H1 (cell line): ENCODE measurements around the gene TAF7. TPM values are rescaled to one million over a fixed set of nuclear protein-coding genes. Genes with fewer than 3 reads are reported as not detected.

Experiments
- NANOG ChIP-seq: IDR thresholded peaks from 2 replicates; pipeline ENCODE4 v1.6.1; 2011; ENCODE audit warnings: low read length, low read depth, mild to moderate bottlenecking, inconsistent platforms; ENCODE audit not compliant: insufficient read depth, poor library complexity, severe bottlenecking
- polyA plus RNA-seq, 7 experiments: library from polyadenylated mRNA; depleted of rRNA in 3 of 7; stranded (reverse) in 5 of 7; unstranded in 2 of 7; fragments of >200 nt in 5 of 7; fragments of 200-250 nt in 2 of 7; gene quantifications; 1 replicate in 5 of 7; 2 replicates in 1 of 7; 4 replicates in 1 of 7; pipeline versions ENCODE4 v1.2.1 to v1.2.3, GENCODE V29; 2011 to 2013; ENCODE audit warnings: missing spikeins in 2 of 7, mixed read lengths in 2 of 7
- total RNA-seq: library from RNA; stranded (reverse); fragmentation: NEBNext Ultra II Directional; extraction: Animal tissue kit (Norgen Biotek cat#: 25700); gene quantifications from 2 replicates; pipeline ENCODE4 v1.2.1, GENCODE V29; 2021
- TF ChIP-seq, protein P1 (sequence below): fragments of 300-600 bp; sonication (generic); IDR thresholded peaks from 2 replicates; pipeline ENCODE4 v1.7.1; 2012; ENCODE audit warnings: low read length, moderate library complexity, mild to moderate bottlenecking, inconsistent platforms; ENCODE audit not compliant: insufficient replicate concordance

Gene TAF7
- total and polyA plus RNA-seq, 2 of the 8 experiments (the other 6 are each of a cell fraction or from before 2014, with no cell fraction given), result 29.8 to 101 TPM

DNA sequence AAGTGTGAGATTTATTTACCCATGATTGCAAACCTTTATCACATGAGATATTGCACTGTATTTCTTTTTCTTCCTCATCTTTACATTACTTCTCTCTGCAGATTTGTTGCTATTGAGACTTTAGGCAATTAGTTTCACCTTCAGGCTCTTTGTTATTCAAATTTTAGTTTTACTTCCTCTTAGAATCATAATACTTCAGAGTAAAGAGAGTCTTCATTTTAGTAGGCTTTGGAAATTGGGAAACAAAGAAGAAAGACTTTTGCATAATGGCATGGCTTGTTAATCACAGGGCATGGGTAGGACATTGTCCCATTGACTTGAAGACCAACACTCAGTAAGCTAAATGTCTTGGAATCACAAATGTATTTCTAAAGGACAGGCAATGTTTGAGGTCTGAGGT lies 42.1 kb upstream of the TAF7 start (continued):
- TF ChIP-seq, protein P1, sequence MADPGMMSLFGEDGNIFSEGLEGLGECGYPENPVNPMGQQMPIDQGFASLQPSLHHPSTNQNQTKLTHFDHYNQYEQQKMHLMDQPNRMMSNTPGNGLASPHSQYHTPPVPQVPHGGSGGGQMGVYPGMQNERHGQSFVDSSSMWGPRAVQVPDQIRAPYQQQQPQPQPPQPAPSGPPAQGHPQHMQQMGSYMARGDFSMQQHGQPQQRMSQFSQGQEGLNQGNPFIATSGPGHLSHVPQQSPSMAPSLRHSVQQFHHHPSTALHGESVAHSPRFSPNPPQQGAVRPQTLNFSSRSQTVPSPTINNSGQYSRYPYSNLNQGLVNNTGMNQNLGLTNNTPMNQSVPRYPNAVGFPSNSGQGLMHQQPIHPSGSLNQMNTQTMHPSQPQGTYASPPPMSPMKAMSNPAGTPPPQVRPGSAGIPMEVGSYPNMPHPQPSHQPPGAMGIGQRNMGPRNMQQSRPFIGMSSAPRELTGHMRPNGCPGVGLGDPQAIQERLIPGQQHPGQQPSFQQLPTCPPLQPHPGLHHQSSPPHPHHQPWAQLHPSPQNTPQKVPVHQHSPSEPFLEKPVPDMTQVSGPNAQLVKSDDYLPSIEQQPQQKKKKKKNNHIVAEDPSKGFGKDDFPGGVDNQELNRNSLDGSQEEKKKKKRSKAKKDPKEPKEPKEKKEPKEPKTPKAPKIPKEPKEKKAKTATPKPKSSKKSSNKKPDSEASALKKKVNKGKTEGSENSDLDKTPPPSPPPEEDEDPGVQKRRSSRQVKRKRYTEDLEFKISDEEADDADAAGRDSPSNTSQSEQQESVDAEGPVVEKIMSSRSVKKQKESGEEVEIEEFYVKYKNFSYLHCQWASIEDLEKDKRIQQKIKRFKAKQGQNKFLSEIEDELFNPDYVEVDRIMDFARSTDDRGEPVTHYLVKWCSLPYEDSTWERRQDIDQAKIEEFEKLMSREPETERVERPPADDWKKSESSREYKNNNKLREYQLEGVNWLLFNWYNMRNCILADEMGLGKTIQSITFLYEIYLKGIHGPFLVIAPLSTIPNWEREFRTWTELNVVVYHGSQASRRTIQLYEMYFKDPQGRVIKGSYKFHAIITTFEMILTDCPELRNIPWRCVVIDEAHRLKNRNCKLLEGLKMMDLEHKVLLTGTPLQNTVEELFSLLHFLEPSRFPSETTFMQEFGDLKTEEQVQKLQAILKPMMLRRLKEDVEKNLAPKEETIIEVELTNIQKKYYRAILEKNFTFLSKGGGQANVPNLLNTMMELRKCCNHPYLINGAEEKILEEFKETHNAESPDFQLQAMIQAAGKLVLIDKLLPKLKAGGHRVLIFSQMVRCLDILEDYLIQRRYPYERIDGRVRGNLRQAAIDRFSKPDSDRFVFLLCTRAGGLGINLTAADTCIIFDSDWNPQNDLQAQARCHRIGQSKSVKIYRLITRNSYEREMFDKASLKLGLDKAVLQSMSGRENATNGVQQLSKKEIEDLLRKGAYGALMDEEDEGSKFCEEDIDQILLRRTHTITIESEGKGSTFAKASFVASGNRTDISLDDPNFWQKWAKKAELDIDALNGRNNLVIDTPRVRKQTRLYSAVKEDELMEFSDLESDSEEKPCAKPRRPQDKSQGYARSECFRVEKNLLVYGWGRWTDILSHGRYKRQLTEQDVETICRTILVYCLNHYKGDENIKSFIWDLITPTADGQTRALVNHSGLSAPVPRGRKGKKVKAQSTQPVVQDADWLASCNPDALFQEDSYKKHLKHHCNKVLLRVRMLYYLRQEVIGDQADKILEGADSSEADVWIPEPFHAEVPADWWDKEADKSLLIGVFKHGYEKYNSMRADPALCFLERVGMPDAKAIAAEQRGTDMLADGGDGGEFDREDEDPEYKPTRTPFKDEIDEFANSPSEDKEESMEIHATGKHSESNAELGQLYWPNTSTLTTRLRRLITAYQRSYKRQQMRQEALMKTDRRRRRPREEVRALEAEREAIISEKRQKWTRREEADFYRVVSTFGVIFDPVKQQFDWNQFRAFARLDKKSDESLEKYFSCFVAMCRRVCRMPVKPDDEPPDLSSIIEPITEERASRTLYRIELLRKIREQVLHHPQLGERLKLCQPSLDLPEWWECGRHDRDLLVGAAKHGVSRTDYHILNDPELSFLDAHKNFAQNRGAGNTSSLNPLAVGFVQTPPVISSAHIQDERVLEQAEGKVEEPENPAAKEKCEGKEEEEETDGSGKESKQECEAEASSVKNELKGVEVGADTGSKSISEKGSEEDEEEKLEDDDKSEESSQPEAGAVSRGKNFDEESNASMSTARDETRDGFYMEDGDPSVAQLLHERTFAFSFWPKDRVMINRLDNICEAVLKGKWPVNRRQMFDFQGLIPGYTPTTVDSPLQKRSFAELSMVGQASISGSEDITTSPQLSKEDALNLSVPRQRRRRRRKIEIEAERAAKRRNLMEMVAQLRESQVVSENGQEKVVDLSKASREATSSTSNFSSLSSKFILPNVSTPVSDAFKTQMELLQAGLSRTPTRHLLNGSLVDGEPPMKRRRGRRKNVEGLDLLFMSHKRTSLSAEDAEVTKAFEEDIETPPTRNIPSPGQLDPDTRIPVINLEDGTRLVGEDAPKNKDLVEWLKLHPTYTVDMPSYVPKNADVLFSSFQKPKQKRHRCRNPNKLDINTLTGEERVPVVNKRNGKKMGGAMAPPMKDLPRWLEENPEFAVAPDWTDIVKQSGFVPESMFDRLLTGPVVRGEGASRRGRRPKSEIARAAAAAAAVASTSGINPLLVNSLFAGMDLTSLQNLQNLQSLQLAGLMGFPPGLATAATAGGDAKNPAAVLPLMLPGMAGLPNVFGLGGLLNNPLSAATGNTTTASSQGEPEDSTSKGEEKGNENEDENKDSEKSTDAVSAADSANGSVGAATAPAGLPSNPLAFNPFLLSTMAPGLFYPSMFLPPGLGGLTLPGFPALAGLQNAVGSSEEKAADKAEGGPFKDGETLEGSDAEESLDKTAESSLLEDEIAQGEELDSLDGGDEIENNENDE, result no peak
- no peak for TF ChIP-seq NANOG
